T follicular helper cell (primary cell): Measurements from ENCODE around the gene ANKLE2.

Experiments used
- DNase-seq: peaks from one replicate; pipeline ENCODE4 v3.0.0-alpha.2; 2020; ENCODE audit warnings: low read depth

ANKLE2 gene

DNA sequence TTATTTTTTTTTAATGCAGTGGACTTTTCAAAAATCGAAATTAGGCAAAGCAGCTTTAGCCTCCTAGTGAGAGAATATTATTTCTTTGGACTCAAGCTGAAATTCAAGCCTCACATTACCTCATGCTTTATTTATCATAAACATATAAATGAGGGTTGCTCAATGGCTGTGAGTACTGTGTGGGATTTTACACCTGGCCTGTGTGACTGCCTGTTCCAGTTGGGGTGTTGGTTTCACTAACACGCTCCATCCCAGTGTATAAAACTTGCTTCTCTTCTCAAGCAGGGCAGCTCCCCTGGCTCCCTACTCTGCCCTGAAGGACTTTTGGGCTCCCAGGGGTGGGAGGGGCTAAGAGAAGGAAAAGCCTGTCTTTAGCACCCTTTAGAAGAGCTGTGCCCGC is 15.0 kb downstream of the ANKLE2 start:
- no peak for DNase-seq

DNA sequence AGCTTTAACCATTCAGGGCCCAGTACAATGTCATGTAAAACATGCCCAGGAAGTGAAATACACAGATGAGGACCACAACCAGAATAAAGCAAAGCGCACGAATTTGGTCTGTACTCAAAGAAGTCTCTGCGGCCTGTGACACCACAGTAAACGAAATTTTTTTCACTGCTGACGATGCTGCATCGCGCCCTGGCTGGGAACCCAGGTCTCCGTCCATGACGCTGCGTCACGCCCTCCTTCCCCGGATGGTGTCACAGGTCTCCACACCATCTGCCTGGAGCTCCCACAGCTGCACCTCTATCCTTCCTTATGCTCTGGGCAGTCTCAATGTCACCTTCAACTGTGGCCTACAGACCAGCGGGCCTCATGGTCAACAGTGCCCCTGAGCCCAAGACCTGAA is 17.8 kb downstream of the ANKLE2 start:
- DNase-seq: no peak

DNA sequence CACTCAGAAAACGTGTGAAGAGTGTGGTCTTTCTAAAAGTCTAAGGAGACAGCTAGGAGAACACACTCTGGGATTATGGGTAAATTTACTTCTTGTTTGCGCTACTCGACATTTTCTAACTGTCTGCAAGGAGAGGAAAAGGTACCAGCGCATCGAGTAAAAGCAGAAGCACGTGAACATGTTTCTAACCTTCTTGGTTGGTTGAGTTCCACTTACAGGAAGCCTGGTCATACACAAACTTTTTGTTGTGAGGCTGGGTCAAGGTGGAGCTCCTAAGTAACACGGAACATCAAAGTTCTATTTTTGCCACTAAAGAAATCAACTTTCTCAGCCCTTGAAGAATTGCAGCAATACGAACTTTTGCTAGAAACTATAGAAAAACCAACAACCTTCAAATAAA is 20.0 kb downstream of the ANKLE2 start:
- no peak for DNase-seq

DNA sequence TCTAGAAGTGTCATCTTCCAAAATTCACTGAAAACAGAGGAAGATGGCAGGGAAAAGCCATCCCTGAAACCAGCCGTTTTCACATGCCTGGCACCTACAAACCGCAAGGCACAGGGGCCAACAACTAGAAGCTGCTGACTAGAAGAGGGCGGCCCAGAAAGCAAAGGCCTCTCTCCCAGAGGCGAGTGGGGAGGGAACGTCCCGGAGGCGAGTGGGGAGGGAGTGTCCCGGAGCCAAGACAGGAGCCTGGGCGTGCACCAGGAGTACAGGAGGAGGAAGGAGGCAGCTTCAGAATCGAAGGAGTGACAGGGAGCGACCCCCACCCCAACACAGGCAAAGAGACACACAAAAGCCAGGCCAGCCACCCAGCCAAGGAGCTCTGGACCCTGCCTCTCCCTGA is 21.0 kb downstream of the ANKLE2 start:
- no peak for DNase-seq

DNA sequence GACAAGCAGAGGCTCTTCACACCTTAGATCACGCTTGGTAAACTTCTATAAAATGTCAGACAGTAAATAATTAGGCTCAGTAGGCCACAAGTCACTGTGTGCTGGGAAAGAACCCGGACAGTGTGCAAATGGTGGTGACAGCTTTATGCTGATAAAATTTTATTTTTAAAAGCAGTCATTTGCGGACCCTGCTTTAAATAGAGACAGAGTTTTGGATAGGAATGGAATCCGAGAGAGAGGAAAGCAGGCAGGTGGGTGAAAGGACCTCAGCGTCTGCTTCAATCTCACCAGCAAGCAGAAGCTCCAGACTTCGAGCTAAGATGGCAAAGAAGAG is 21.4 kb downstream of the ANKLE2 start:
- no peak for DNase-seq

DNA sequence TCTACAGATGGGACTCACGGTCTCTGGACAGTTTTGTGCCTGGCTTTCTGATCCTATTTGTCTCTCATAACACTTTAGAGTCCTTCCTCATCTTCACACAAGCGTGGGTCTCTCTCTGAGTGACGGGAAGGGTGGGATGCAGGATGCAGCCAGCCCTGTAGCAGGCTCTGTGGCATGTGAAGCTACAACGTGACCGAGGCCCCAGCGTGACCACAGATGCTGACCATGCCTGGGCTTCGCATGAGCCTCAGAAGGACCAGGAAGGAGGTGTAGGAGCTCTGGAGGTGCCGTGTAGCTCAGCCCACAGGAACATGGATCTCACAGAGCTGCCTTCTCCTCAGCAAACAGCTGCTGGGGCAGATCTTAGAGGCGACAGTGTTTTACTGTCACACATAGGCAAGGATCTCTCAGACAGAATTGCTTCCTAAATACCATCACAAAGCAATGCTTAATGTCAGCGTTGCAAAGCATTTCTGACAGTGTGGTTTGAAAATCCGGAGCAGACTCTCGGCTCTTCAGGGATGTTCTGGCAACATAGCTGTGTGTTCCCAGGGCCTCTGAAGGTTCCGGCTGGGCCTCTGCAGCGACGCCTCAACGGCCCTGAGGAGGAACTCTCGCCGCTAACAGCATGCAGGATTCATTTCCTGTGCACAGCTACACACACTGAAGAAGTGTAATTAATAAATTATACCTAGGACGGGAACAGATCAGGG is 21.9 kb downstream of the ANKLE2 start:
- DNase-seq: no peak

DNA sequence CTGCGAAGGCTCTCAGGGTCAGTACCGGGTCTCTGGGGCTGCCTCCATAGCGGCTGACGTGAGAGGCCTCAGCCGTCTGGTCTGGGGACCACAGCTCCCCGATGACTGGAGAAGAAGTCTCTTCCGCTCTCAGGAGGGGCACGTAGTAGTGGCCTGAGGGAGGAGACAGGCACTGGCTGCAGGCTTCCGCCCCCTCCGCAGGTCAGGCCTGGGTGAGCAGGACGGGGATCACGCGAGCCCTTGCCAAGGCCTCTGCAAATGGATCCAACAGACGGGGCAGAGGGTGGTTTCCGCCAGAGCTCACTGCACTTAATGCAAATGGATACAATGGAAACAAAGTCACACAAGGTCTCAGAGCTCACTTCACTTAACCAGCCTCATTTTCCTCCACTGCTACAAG is 24.7 kb downstream of the ANKLE2 start:
- no peak for DNase-seq

DNA sequence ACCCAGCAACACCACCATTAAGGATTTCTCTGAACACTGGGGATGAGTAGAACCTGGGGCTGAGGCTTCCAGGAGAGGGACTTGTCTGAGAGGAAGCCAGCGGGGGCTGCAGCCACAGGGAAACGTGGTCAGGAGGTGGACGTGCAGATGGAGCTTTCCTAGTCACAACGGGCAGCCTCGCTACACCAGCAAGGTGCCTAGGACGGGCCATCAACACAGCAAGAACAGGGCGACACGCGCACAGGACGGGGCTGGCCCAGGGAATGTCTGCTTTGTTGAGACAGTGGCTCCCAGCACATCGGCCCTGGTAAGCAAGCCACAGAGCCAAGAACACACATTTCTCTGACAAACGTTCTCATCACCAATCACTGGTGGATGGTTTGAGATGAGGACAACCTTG is 25.3 kb downstream of the ANKLE2 start:
- DNase-seq: no peak

DNA sequence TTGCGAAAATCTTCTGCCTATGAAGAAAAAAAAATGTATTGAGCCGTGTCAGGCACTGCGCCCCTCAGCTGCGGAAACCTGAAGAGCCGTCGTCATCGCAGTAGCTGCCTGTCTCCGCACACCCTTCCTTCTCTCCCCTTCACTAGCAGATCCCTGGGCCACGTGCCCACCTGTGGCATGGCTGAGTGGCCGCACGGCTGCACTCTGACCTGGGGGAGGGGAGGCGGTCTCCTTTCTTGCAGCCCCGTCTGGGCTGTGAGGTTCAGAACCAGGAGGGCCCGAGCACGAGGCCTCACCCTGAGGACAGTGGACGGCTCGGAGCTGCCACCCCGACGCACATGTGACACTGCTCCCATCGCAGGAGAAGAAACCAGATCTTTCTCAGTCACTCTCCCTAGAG is 26.1 kb downstream of the ANKLE2 start:
- no peak for DNase-seq

DNA sequence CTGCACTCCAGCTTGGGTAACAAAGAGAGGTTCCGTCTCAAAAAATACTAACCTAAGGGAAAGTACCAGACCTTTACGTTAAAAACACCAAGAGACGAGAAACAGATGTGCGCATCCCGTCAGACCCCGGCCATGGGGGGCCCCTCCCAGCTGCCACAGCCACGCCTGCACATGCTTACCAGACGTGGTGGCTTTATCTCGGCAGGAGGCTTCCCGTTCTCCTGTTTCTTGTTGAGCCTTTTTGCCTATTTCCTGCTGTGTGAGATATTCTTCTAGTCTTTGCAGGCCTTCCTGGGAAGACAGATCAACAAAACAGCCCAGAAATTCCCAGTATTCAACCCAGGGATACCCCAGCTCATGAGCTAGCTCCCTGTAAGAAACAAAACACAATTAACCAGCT is 27.4 kb downstream of the ANKLE2 start:
- no peak for DNase-seq

DNA sequence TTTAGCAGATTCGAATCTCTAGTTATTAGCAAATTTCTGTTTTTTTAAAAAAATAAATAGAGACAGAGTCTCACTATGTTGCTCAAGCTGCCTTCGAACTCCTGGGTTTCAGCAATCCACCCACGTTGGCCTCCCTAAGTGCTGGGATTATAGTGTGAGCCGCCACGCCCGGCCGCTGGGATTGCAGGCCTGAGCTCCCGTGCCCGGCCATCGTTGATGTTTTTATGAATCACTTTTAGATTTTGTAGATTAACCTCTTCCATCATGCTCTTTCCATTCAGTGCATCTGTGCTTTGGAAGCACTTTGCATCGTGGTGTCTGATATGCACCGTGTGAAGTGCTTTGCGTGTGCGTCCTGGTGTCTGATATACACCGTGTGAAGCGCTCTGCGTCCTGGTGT is 30.1 kb downstream of the ANKLE2 start:
- DNase-seq: no peak

DNA sequence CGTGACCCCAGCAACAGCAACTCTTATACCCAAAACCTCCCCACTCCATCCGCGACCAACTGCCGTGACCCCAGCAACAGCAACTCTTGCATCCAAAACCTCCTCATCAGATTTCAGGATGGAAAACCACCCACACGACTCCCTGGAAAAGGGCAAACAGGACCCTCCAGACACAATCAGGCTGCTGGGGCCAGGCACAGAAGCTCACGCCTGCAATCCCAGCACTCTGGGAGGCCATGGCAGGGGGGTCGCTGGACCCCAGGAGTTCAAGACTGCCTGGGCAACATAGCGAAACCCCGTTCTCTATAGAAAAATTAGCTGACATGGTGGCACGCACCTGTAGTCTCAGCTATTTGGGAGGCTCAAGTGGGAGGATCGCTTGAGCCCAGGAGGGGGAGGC is 31.3 kb downstream of the ANKLE2 start:
- no peak for DNase-seq

DNA sequence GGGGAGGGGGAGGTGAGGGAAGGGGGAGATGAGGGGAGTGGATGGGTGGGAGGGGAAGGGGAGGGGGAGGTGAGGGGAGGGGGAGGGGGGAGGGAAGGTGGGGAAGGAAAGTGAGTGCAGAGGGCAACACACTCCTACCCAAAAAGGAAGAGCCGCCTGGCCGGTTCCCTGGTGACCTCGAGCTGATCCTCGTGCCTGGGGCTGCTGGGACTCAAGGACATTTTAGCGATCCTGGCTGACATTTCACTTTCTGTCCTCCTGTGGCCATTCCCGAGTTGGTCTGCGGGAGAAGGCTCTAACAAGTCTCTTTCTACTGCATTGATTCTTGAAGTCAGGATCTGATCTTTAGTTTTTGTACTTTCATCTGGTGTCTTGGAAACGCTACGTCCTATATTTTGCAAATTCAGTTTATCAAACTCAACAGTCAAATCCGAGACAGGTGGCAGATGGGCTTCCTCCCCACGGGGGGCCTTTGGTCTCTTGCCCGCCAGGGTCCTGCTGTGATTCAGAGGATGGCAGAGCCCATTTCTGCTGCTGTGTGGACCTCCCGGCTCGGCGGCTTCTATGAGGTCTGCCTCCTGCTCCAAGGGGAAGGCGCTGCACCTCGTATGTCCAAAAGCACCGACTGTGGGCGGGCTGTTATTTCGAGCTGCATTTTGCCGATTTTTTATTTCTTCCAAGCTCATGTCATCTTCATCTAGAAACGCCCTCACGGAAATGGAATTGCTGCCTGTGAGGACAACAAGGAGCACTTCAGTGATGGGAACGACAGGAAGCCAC is 31.9 kb downstream of the ANKLE2 start:
- no peak for DNase-seq

DNA sequence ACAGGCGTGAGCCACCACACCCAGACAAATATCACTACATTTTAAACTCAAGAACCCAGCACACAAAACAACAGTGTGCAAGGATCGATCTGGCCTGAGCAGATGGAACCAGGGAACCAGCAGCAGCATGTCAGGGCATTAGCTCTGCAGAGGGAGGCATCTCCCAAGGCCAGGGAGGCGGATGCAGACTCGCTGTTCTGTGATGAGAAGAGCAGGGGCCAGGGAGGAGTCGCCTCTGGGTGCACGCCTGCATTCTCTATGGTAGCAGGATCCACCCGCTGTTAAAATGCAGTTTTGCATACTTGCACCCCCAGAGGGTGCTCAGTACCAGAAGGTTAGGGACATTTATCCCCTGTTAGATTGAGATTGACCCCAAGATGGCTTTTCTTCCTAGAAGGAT is 33.1 kb downstream of the ANKLE2 start:
- DNase-seq: no peak

DNA sequence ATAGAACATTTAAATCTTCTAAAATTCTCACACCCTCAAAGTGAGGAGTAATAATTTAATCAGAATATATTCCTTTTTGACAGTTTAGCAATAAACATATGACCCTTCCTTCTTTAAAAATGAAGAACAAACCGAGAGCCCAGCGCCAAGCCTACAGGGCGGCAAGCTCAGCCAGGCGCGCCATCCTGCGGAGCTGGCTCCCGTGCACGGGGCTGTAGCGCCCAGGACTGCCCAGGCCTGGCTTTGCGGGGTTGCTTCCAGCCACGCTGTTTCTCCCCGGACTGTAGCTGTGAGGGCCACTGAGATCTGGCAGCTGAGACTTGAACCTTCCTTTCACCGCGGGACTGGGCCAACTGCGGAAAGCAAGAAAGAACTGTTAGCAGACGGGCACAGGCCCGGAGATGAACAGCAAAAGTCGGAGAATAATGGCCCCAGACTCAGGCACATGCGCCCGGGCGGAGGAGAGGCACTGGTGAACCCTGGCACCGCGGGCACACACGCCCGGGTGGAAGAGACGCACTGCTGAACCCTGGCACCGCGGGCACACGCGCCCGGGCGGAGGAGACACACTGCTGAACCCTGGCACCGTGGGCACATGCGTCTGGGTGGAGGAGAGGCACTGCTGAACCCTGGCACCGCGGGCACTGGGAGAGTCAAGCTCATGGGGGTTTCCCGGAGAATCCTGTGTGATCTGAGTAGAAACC is 34.4 kb downstream of the ANKLE2 start:
- no peak for DNase-seq

DNA sequence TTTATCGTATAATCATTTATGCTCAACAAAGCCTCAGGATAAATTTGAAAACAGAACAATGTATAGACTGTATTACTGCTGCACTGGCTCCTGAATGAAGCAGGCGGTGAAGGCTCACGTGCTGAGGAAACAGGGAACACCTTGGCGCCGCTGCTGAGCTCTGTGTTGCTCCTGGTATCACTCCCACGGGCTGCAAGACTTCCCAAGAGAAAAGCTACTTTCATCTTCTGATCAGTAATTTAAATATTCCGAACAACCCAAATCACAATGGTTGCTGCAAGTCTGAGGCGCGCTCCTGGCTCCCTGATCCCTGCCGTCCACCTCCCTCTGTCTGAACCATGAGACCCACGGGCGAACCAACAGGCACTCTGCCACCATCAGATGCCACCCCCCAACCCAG is 35.2 kb downstream of the ANKLE2 start:
- DNase-seq: no peak

DNA sequence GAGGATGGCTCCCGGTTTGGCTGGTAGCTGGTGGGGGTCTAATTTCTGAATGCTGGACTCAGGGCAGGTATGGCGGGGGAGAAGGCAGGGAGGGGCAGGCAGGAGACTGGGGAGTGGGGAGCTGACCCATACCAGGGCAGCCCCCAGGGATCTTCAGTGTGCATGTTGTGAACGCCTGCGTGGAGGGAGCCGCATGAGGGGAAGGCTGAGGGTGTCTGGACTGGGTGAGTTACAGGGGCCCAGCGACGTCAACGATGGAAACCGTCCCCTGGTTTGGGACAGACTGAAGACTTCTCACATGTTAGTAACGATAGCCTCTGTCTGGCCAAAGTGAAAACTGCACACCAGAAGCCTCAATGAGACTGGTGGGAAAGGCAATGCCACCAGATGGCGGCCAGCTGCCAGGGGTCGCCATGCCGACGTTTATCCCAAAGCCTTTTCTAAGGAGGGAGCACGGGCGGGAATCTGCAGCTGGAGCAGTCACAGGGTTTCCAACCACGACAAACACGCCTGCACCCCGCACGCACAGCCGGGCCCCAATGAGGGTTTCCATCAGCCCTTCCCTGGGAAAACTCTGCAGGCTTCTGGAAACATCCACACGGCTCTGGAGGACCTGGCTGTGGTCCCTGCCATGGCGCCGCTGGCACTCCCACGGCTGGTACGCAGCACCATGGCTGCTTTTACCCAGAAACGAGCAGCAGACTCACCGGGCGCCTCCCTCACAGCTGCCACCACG is 37.0 kb downstream of the ANKLE2 start:
- DNase-seq: no peak

DNA sequence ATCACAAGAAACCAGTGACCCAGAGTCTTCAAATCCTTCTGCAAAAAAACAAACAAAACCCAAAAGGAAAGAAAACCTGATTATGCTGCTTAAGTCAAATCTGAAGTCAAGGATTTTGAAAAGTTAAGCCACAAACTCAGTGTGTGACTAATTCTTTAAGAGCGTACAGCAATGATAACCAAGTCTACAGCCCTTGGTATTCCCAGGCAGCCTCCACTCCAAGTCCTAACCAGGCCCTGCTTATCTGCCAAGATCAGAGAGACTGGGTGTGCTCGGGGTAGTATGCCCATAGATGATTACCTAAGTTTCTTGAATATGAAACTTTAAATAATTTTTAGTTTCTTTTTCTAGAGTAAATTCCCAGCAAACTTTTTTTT is 37.9 kb downstream of the ANKLE2 start:
- no peak for DNase-seq

DNA sequence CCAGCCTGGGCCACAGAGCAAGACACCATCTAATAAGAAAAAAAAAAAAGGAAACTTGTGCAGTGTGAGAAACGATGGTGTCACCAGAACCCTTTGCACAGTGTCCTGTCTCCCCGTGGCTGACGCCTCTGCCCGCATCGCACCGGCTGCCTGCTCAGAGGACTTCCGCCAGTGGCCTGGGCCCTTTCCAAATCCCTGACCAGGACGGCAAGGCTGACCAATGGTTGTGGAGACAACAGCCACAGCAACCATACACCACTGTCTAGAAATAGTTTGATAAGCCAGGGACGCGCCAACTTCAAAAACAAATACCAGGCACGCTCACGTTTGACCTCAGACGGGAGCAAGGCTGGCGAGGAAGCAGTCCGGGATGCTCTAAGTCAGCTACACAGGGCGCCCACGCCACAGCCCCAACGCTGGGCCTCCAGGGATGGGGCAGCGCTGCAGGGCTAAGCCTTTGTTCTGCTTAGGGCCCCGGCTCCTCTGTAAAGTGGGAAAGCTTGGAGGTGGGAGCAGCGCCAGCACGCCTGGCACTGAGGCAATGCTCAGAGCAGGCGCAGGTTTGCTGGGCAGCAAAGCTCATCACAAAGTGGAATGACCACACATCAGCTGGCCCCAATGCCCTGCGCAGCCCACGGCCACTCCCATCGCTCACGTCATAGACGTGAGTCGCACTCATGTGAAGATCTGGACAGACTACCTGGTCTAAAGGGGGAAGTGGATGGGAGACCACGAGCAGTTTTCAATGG is 38.4 kb downstream of the ANKLE2 start:
- DNase-seq: no peak

DNA sequence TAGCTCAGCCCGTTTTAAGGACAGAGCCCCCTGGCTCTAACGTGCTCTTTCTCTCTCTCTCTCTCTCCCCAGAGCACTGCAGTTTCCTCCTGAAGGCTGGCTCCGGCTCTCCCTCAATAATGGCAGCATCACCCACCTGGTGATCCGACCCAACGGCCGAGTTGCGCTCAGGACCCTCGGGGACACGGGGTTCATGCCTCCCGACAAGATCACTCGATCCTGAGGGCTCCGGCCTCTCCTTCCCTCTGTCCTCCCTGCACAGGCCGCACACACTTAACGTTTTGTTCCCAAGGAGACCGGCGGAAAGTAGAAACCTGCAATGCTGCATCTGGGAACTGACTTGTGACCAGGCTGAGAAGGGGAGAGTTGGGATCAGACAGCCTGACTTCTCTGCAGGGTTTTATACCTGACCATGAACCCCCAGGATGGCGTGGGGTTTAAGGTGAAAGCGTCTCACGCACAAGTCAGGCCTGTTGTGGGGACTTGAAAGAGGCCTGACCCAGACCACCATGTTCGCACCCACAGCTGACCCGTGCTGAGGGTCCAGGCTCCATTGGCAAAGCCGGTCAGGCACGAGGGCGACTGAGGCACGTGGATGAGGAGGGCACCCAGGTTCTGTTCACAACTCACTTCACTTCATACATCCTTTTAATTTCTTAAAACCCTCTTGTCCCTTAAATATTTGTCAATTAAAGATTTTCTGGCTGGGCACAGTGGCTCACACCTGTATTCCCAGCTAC is 40.9 kb downstream of the ANKLE2 start:
- DNase-seq: no peak

DNA sequence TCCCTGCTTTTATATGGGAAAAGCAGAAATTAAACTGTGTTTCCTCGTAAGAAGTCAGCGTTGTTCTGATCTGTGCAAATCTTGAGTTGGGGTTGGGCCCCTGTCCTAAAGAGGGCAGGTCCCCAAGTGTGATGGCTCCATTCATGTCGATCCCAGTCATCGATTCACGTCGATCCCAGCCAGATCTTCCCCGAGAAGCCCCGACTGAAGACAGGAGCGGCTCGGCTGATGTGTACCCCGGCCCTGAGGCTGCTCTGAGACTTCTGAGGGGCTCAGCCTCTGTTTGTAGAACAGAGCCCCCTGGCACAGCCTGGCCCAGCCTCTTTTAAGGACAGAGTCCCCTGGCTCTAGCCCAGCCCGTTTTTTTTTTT is 41.7 kb downstream of the ANKLE2 start:
- no peak for DNase-seq
